ENCODE results near the gene SPRR1A. TPM values are rescaled to one million over a fixed set of nuclear protein-coding genes. Genes with fewer than 3 reads are reported as not detected.

Gene SPRR1A
- total and polyA plus RNA-seq, 4 donors, result not detected

DNA sequence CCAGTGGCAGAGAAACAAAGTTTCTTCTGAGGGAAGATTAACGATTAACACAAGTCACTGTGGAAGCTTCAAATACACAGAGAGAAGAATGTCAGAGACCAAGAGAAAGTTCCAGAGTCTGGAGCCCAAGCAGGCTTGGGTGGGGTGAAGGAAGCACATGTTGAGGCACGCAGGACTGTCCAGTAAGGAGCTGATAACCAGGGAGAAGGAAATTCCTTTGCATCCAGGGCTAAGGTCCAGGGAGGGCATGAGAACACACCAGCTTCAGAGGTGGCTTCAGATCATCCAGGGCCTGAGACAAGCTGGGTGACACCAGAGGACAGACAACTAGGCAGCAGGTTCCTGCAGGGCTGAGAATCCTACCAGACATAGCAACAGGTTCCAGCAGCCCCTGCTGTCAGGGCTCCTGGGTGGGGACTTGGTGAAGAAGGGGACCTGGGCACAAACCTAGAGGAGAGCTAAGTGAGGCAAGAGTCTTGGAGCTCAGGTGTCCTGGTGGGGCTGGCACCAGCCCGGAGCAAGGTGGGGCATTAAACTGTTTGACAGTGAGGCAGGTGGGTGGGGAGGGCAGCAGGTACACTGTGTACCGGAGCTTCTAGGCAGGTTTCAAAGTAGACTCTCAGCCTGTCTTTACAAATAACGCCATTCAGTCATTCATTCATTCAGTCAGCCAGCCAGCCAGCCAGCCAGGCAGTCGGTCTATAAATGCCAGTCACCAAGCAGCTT lies 2.6 kb upstream of the SPRR1A start:
- Histone ChIP-seq H3K4me3 (no peak overlapping the region), H3K27ac (ENCODE audit: low read depth in 1 of 2, low read length in 1 of 2) (no peak overlapping the region), H3K9me3 (ENCODE audit: control insufficient read depth in 4 of 4, insufficient read depth in 3 of 4, low read length in 3 of 4) (peaks cover 0 to 4% (median 0%) of the 10 kb centered on the region in 4 donors), H3K4me1 (ENCODE audit: control insufficient read depth in 5 of 5, insufficient read depth in 5 of 5, low read length in 5 of 5) (no peaks in the 10 kb centered on the region), H3K9ac (ENCODE audit: insufficient read depth in 1 of 2, low read length in 2 of 2) (no peak overlapping the region), H3K36me3 (ENCODE audit: control insufficient read depth in 4 of 4, insufficient read depth in 4 of 4, low read length in 4 of 4) (no peaks in the 10 kb centered on the region), H3K27me3 (ENCODE audit: control insufficient read depth in 3 of 3, insufficient read depth in 3 of 3, low read length in 2 of 3) (no peaks in the 10 kb centered on the region)
- DNase-seq (no peak), ATAC-seq (ENCODE audit: insufficient read depth, low FRiP score) (no peak)
- TF ChIP-seq, protein P1, sequence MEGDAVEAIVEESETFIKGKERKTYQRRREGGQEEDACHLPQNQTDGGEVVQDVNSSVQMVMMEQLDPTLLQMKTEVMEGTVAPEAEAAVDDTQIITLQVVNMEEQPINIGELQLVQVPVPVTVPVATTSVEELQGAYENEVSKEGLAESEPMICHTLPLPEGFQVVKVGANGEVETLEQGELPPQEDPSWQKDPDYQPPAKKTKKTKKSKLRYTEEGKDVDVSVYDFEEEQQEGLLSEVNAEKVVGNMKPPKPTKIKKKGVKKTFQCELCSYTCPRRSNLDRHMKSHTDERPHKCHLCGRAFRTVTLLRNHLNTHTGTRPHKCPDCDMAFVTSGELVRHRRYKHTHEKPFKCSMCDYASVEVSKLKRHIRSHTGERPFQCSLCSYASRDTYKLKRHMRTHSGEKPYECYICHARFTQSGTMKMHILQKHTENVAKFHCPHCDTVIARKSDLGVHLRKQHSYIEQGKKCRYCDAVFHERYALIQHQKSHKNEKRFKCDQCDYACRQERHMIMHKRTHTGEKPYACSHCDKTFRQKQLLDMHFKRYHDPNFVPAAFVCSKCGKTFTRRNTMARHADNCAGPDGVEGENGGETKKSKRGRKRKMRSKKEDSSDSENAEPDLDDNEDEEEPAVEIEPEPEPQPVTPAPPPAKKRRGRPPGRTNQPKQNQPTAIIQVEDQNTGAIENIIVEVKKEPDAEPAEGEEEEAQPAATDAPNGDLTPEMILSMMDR (IDR thresholded peaks at IDR 0.05; ENCODE audit: control extremely low read depth, extremely low read depth), result no peak
- WGBS, 2 donors, result 77 to 91% methylated on average over 6 of the region's 6 CpGs

DNA sequence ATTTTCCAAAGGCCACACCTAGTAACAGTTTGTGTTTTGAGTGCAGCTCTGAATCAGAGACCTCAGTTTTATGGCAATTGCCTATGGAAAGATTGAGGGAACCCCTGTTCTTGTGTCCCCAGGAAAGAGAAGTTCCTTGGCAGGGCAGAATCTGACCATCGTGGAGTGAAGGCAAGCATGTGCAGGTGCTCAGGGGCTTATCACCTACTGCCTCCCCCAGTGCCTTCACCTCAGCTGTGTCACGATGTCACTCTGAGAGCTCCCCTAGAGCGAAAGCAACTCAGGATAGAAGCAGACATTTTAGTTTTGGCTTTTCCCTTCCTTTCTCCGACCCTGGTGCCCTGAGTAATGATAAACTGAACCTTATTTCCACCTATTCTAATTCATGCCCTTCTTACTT lies 1.8 kb upstream of the SPRR1A start:
- H3K4me1 ChIP-seq (ENCODE audit: control insufficient read depth in 5 of 5, insufficient read depth in 5 of 5, low read length in 5 of 5), result no peaks in the 10 kb centered on the region
- H3K9me3 ChIP-seq (ENCODE audit: control insufficient read depth in 4 of 4, insufficient read depth in 3 of 4, low read length in 3 of 4), result peaks cover 0 to 4% (median 0%) of the 10 kb centered on the region in 4 donors
- no peak overlapping the region for H3K4me3 ChIP-seq
- 83 to 84% methylated on average over 4 of the region's 4 CpGs for WGBS, 2 donors
- TF ChIP-seq, protein P1 (IDR thresholded peaks at IDR 0.05; ENCODE audit: control extremely low read depth, extremely low read depth), result no peak
- H3K27ac ChIP-seq (ENCODE audit: low read depth in 1 of 2, low read length in 1 of 2), result no peak overlapping the region
- H3K27me3 ChIP-seq (ENCODE audit: control insufficient read depth in 3 of 3, insufficient read depth in 3 of 3, low read length in 2 of 3), result no peaks in the 10 kb centered on the region
- DNase-seq, result no peak
- no peak for ATAC-seq (ENCODE audit: insufficient read depth, low FRiP score)
- no peak overlapping the region for H3K9ac ChIP-seq (ENCODE audit: insufficient read depth in 1 of 2, low read length in 2 of 2)
- H3K36me3 ChIP-seq (ENCODE audit: control insufficient read depth in 4 of 4, insufficient read depth in 4 of 4, low read length in 4 of 4), result no peaks in the 10 kb centered on the region

DNA sequence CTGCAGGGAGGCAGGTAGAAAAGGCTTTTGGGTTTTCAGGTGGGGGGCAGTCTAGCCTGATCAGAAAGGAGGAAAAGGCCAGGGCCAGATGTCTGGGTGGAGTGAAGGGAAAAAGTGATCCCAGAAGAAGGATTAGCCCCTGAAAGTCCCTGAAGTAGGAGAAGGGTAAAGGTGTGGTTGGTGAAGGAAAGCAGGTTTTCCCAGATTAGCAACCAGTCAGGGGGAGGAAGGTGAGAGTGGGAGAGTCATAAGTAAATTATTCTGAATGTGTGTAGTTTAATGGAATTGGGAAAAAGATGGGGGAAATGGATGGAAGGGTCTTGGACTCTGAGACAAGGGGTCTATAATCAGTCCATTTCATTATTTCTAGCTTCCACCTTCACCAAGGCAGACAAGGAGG lies 647 bp upstream of the SPRR1A start:
- TF ChIP-seq, protein P1 (IDR thresholded peaks at IDR 0.05; ENCODE audit: control extremely low read depth, extremely low read depth), result no peak
- no peaks in the 10 kb centered on the region for H3K27me3 ChIP-seq (ENCODE audit: control insufficient read depth in 3 of 3, insufficient read depth in 3 of 3, low read length in 2 of 3)
- ATAC-seq (ENCODE audit: insufficient read depth, low FRiP score) (no peak), DNase-seq (no peak)
- no peak overlapping the region for H3K9ac ChIP-seq (ENCODE audit: insufficient read depth in 1 of 2, low read length in 2 of 2)
- H3K9me3 ChIP-seq (ENCODE audit: control insufficient read depth in 4 of 4, insufficient read depth in 3 of 4, low read length in 3 of 4), result peaks cover 0 to 4% (median 0%) of the 10 kb centered on the region in 4 donors
- H3K36me3 ChIP-seq (ENCODE audit: control insufficient read depth in 4 of 4, insufficient read depth in 4 of 4, low read length in 4 of 4), result no peaks in the 10 kb centered on the region
- no peaks in the 10 kb centered on the region for H3K4me1 ChIP-seq (ENCODE audit: control insufficient read depth in 5 of 5, insufficient read depth in 5 of 5, low read length in 5 of 5)
- no peak overlapping the region for H3K27ac ChIP-seq (ENCODE audit: low read depth in 1 of 2, low read length in 1 of 2)
- no peak overlapping the region for H3K4me3 ChIP-seq

DNA sequence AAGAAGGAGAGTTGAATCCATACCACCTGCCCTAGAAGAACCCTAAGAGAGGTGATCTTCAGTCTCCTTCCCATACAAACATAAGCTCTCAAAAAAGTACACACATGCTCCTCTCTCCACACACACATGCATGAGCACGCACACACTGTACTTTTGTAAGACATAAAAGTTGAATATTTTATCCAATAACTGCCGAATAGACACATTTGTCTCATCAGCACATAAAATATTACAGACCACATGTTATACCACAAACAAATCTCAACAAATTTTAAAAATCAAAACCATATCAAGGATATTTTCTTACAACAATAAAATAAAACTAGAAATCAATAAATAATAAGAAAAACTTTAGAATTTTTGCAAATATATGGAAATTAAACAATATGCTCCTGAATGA lies 2.7 kb downstream of the SPRR1A start:
- no peaks in the 10 kb centered on the region for H3K36me3 ChIP-seq (ENCODE audit: control insufficient read depth in 4 of 4, insufficient read depth in 4 of 4, low read length in 4 of 4)
- 85 to 96% methylated on average over 2 of the region's 2 CpGs for whole genome bisulfite sequencing, 2 donors
- no peak overlapping the region for H3K4me3 ChIP-seq
- ATAC-seq (ENCODE audit: insufficient read depth, low FRiP score), result no peak
- H3K27ac ChIP-seq (ENCODE audit: low read depth in 1 of 2, low read length in 1 of 2), result no peak overlapping the region
- H3K9me3 ChIP-seq (ENCODE audit: control insufficient read depth in 4 of 4, insufficient read depth in 3 of 4, low read length in 3 of 4), result peaks cover 0 to 4% (median 0%) of the 10 kb centered on the region in 4 donors
- H3K4me1 ChIP-seq (ENCODE audit: control insufficient read depth in 5 of 5, insufficient read depth in 5 of 5, low read length in 5 of 5), result no peaks in the 10 kb centered on the region
- DNase-seq, result no peak
- H3K27me3 ChIP-seq (ENCODE audit: control insufficient read depth in 3 of 3, insufficient read depth in 3 of 3, low read length in 2 of 3), result no peaks in the 10 kb centered on the region
- TF ChIP-seq, protein P1 (IDR thresholded peaks at IDR 0.05; ENCODE audit: control extremely low read depth, extremely low read depth), result no peak
- no peak overlapping the region for H3K9ac ChIP-seq (ENCODE audit: insufficient read depth in 1 of 2, low read length in 2 of 2)

Measured in lung (tissue), 12 donors.